ENCODE results near the gene ITGBL1.

DNA sequence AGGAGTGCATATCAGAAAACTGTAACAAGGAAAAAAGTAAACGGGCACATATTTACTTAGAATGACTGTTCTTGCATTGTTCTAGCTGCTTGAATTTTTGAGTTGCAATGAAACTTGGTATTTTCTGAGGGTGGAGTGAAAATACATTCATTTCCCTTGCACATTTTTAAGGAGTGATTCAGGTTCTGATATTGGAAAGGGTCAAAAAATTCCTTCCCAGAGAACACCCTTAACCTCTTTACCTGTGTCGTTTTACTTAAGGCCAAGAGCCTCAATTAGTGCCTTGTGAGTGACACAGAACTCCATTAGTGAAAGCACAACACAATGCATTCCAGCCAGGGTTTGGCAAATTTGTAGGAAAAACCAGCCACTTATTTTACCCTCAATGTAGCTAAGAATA is 2.3 kb downstream of the ITGBL1 start:
- TF ChIP-seq POLR2A (IDR thresholded peaks at IDR 0.05) = no peak
- no peak for TF ChIP-seq CTCF (IDR thresholded peaks at IDR 0.05)

Data from testis (tissue), 2 donors.